Fibroblast of peridontal ligament (primary cell): Measurements from ENCODE around the gene PRCP.
"Not testable (repeated sequence)": the region's sequence is repeated elsewhere in the genome, so short reads cannot be mapped to it uniquely, and the experiment has no call there.

ENCODE experiments used
- DNase-seq: peaks from one replicate; pipeline ENCODE4 v3.0.0-alpha.2; 2010; ENCODE audit errors: extremely low read depth

Gene PRCP

DNA sequence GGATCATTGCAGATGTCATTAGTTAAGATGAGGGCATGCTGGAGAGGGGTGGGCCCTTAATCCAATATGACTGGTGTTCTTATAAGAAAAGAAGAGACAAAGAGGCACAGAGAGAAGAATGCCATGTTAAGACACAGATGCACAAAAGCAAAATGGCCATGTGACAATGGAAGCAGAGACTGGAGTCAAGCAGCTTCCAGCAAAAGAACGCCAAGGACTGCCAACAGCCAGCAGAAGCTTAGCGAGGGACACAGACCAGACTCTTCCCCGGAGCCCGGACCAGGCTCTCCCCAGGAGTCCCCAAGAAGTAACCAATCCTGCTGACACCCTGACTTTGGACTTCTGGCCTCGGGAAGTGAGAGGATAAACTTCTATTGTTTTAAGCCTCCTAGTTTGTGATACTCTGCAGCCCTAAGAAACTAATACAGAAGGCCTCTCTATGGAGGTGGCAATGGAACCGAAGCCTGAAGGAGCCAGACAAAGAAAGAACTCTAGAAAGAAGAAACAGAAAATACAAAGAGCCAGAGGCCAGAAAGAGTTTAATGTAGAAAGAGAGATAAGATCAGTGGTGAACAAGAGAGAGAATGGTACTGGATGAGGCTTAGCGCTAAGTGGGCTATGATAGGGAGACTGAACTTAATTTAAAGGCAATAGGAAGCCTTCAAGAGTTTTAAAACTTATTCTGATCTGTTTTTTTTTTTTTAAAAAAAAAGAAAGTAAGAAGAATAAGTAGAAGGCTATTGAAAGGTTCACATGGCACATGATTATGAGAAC lies 27.7 kb downstream of the PRCP start:
- DNase-seq, result no peak

- no peak for DNase-seq
Observed at GRCh38 chr11:82871646-82872045, 28.6 kb downstream of the PRCP start.

DNA sequence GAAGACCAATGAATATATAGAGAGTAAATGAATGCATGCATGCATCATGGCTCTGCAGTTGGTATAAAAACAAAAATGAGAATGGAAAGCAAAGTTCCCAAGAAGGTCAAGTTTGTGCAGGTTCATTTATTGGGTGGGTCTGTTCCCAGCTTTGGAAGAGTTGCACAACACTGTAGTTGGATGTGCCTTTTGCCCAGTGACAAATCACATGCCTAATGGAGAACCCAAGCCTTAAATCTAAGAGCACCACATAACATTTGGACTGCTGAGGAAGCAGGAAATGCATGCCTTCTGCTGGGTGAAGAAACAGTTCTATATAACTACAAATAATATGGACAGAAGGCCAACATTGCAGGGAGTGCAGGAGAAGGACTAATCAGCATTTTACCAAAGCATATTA lies 30.6 kb downstream of the PRCP start:
- DNase-seq, result no peak

DNA sequence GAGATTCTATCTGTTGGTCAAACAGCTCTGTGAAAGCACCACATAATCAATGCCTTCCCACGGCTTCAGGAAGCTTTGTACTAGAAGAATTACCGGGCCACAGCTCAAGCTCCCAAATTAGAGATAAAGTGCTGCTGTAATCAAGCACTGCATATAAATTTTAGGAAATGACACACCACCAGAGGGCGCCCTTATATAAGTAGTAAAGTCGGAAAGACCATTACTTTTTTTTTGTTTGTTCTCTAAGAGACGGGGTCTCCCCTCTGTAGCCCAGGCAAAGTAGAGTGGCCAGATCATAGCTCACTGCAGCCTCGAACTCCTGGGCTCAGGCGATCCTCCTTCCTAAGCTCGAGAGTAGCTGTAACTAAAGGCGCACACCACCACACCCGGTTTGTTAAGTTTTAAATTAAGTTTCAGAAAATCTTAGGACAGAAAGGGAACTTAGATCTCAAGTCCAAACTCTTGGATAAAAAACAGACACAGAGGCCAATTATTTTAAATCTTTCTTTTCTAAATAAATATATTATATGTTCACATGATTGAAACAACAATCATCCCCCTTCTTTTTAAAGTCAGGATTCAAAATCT lies 32.6 kb downstream of the PRCP start:
- DNase-seq, result peak; percentile 89

DNA sequence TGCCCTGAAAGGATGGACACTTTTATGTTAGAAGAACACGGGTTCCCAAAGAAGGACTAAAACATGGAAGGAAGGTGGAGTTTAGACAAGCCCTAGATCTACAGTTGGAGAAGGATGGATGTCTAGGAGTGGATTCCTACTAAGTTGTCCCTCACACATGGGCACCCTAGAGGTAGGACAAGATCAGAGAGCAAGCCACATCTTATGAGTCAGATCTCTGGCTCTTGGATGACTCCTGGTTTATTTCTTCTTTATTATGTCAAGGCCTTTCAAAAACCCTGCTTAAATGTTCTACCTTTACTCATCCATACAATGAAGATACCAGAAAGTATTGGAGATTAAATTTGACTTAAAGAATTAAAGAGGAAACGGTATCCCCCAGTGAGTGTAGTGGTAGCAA lies 34.4 kb downstream of the PRCP start:
- DNase-seq, result no peak

GRCh38 chr11:82864268-82864667 lies 36.0 kb downstream of the PRCP start:
- peak; percentile 47 for DNase-seq

DNA sequence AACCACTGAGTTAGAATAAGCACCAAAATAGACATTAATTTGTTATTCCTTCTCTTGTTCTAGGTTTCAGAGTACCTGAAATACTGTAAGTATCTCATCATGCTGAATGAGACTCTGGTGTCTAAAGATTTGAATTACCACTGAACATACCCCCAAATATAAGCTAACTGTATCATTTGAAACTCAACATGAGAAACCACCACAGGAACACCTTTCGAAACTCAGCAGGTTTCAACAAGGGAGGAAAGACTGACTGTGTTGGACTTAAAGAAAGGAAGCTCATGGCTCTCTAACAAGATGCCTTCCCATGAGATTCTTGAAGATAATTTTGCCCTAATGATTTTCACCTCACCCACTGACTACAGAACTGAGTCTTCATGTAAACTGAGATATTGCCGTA lies 37.0 kb downstream of the PRCP start:
- no peak for DNase-seq

DNA sequence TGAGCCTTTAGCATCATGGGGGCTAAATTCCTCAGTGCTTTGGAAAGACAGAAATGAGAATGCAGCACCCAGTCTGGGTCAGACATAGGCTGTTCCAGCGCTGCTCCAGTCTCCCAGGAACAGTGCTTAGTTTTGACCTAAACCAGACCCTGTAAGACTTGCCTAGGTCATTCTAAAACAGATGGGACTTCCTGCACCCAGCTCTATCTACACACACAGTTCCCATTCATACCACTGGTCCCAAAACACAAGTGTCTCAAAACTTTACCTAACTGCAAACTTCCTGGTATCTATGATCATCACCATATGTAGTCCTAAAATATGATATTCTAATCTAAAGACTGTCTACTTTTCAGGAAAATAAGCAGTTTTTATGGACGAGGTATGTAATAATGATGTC lies 37.9 kb downstream of the PRCP start:
- DNase-seq, result no peak

DNA sequence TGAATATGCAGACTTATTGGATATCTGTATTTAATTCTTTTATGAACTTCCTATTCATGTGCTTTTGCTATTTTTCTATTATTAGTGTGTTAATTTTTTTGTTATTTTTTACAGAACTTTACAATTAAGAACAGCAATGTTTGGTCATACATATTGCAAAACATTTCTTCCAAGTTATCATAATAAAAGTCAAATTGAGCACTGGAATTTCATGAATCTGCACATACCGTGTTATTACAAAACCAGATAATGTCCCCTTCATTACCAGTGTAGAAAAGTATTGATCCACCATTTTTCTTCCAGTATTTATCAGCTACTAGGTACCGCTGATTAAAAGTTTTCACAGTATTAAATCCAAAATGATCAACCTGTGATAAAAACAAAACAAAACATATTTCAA lies 40.5 kb downstream of the PRCP start:
- peak; percentile 42 for DNase-seq

DNA sequence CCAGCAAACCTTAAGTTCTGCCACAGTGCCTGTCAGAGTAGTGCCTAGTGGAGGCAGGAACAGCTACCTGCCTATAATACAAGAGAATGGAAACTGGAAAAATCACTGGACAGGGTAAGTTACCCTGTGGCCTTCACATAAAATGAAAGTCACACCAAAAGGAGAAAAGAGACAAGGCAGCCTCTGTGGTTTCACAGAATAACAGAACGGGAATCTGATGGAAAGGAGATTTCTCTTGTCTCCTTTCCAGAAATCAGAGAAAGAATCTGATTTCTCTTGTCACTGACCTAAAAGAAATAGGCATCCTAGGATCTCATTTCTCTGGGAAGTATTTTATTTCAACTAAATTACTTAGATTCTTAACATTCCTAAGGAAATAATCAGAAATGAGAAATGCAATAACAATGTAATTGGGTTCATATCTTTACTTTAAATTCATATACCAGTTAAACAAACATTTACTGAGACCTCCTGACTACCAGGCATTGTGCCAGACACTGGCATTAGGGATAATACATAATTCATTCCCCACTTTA lies 41.6 kb downstream of the PRCP start:
- peak; percentile 83 for DNase-seq

DNA sequence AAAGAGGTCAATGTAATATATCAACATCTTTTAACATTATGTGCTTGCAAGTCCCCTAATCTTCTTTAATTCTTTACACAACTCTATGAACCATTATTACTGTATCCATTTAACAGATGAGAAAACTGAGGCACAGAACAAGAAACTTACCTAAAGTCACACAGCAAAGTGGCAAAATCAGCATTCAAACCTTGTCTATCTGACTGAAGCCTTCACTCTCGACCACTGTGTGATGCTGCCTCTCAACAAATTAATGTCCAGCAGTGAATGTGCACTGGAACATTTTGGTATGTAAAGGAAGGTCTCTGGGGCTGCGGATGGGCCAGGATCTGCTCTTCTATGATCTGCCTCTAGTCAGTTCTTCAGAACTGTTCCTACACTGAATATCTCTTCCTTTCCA lies 42.1 kb downstream of the PRCP start:
- DNase-seq, result no peak

DNA sequence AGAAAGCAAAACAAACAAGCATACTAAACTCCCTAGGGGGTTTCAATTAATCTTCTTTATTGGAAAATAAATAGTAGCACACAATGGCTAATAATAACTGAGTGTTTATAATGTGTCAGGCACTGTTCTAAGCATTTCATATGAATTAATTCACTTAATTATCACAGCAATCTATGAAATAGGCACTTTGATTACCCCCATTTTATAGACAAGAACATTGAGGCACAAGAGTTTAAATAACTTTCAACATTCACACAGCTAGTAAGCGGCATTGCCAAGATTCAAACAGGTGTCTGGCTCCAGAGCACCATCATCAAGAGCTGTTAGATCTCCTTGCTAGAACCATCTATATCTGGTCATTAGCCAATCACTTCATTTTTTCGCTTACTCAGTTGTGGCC lies 43.1 kb downstream of the PRCP start:
- DNase-seq, result no peak

- DNase-seq, result no peak
Observed at GRCh38 chr11:82855616-82856015, 44.6 kb downstream of the PRCP start.

- not testable (repeated sequence) for DNase-seq
Observed at GRCh38 chr11:82854916-82855315, 45.3 kb downstream of the PRCP start.

GRCh38 chr11:82854242-82854641 lies 46.0 kb downstream of the PRCP start:
- no peak for DNase-seq

DNA sequence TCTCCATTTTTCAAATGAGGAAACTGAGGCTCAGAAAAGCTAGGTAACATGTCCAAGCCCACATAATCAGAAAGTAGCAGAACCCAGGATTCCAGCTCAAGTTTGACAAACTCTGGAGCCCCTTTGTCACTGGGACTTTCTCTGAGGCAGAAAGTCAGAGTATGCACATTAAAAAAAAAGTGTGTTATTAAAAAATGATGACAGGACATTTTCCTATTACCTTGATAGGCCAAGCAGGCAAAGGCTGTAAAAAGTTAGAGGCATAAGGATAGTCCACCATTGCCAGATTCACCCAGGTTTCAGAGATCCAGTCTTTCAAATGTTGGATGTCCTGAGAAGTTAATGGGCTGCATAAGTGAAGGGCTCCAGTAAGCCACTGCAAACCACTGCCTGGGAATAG lies 51.4 kb downstream of the PRCP start:
- DNase-seq, result no peak

- DNase-seq, result no peak
Observed at GRCh38 chr11:82845356-82846353, 54.6 kb downstream of the PRCP start.

GRCh38 chr11:82843057-82843795 lies 57.0 kb downstream of the PRCP start:
- DNase-seq, result no peak

- no peak for DNase-seq
Observed at GRCh38 chr11:82842019-82842418, 58.2 kb downstream of the PRCP start.

DNA sequence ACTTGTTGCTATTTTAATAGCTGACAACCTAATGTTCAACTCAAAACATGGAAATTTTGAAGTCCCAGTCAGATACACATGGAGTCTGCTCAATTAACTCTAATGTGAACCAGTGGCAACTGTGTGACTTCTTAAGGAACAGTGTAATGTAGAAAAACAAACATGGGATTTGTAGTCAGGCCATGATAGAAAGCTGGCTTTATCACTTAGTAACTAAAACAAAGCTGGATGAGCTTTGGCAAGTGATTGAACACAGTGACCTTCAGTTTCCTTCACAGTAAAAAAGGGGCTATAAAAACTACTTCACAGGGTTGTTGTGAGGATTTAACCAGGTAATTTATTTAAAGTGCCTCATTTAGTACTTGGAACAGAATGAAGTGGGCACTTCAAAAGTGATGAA lies 62.6 kb downstream of the PRCP start:
- no peak for DNase-seq

DNA sequence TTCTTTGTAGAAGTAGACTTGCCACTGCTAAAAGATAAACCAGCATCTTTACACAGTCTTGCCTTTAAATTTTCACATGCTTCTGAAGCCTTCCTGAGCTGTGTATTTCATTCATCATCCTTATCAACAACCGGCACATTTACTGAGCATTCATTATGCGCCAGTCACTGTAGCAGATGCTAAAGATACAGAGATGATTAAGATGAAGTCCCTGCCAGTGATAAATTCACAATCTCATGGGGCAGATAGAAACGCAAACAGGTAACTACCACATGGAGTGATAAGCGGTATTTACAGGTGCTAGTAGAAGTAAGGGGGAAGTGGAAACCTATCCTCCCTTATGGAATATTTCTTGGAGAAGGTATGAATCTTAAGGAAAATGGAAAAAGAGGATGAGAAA lies 67.2 kb downstream of the PRCP start:
- no peak for DNase-seq

DNA sequence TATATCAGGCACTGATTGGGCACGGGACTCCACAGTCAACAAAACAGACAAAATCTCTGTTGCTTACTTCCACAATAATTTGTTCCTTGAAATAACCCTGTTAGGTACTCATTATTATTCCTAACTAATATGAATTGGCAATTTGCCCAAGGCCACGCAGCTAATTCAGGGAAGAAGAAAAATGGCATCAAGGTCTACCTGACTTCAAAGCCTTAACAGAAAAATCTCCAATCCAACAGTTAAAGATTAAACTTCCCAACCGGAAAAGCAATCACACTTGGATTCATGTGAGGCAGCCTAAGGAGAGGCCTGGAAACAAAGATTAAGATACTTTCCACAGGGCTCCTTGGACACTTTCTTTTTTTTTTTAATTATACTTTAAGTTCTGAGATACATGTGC lies 68.9 kb downstream of the PRCP start:
- no peak for DNase-seq
